Stimulated activated CD8-positive, alpha-beta memory T cell treated with anti-CD3 and anti-CD28 coated beads, Interleukin-12 subunit alpha, Interleukin-12 subunit beta, amount 100 ng/mL, for 4 hours (primary cell): ENCODE data around the gene CCL28.
"Not testable (repeated sequence)": the region's sequence is repeated elsewhere in the genome, so short reads cannot be mapped to it uniquely, and the experiment has no call there.

Experiments
- DNase-seq: peaks from one replicate; pipeline ENCODE4 v3.0.0-alpha.2; 2020; ENCODE audit warnings: low read depth

Gene CCL28

DNA sequence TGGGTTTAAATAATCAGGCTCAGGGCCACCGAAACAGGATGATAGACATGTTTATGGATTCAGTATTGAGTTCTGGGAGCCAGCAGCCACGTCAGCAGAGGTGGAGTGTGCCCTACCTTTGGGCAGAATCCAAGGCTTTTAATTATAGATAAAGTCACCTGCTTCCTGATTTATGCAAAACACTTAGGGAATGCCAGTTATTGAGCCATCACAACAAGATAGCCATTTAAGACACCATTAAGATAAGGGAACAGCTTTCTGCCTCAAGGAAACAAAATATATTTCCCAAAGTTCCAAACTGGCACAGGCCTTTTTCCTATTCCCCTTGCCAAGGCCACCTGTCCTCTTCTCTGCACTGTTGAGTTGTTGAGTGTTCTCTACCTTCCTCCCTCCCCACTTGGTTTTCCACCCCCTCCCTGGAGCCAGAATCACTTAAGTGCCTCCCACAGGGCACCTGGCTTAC lies 2.4 kb downstream of the CCL28 start:
- no peak for DNase-seq

DNA sequence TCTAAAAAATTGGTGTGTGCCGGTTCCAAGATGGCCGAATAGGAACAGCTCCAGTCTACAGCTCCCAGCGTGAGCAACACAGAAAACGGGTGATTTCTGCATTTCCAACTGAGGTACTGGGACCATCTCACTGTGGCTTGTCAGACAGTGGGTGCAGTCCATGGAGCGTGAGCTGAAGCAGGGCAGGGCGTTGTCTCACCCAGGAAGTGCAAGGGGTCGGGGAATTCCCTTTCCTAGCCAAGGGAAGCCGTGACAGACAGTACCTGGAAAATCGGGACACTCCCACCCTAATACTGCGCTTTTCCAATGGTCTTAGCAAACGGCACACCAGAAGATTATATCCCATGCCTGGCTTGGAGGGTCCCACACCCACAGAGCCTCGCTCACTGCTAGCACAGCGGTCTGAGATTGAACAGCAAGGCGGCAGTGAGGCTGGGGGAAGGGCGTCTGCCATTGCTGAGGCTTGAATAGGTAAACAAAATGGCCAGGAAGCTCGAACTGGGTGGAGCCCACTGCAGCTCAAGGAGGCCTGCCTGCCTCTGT lies 9.6 kb downstream of the CCL28 start:
- DNase-seq = not testable (repeated sequence)

DNA sequence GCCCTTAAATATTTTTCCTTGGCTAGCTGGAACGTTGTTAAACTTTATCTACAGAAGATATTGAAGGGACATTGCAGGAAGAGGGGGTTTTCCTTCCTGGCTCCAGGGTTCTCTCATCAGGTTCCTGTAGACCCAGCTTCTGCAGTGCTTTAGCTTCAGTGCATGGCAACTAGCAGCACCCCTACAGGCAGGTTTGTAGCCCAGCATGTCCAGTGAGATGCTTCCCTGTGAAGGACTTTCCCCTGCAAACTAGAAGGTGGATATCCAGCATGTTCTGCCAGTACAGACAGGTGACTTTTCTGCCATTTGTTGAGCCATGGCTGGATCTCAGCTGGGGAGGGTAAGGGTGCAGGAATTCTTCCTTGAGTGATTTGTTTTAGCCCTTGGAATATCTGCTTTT lies 10.4 kb downstream of the CCL28 start:
- DNase-seq = no peak

DNA sequence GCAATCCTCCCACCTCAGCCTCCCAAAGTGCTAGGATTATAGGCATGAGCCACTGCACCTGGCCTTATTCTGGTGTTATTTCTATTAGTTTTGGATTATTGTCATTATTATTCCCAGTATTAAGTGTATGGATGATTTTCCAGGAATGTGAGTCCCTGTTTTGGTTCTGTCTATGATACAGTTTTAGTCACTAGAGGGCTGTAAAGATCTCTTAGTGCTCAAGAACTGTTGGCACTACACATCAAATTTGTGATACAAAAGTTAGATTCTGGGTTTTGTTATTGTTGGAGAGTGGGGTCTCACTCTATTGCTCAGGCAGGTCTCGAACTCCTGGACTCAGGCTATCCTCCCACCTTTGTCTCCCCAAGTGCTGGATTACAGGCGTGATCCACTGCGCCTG lies 12.1 kb downstream of the CCL28 start:
- DNase-seq = no peak

DNA sequence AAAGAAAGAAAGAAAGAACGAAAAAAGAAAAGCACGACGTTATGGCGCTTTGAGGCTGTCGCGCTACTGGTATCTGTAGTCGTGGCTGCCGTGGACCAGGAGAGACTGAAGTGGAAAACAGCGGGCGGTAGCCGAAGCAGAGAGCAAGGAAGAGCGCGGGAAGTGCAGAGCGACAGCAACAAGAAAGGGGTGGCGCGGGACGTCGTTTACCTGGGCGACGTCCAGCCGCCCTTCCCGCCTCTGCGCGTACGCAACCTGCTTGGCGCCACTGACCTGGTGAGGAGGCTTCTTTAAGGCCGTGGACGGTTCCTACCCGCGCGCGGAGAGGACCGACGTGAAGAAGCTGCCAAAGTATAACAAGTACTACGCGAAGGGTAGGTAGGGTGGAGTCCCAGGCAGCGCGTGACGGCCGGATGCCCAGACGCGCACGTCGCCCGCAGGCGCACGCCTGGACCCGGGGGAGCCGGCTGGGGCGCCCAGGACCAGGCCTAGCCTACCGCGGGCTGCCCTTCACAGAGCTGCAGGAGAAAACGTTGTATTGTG lies 15.4 kb downstream of the CCL28 start:
- peak; percentile 34 for DNase-seq

DNA sequence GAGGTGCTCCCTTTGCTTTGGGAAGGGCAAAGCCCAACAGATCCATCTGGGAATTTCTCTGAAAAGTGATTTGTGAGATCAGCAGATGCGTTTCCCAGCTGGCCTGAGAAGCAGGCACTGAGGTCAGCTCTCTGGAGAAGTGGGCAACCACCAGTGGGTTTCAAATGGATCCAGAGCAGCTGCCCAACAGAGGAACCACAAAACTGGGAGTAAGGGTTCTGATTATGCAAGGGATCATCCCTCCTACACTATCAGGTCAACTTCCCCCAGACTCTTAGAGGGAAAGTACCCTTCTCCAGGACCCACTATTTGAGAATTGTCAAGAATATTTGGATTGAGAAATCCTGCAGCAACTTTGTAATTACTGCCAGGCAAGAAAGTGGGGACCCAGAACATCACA lies 21.7 kb downstream of the CCL28 start:
- DNase-seq = no peak

DNA sequence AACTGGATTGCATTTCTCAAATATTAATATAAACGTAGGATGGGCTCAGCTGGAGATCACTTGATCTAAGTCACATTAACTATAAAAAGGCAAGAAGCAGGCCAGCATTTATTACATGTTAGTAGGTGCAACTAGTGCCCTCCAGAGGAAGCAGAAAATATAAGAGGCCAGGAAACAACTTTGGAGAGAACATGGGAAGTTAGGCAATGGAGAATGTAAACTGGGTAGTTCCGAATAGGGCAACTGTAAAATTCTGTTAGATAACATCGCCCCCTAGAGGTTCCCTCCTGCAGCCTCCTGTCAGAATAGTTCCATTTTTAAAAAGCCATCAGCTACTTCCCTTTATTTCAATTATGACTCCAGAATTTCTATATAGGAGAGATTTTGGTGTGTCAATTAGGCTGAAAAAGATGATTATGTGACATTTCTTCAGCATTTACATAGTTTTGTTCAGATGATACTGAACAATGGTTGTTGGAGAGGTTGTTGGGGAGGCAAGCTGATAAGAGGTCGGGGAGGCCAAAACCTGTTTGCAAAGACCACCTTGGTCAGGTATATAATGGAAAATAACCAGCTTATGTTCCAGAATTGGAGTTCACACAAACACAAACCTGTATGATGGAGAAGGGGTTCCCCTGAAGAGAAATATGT lies 22.4 kb downstream of the CCL28 start:
- DNase-seq = no peak

DNA sequence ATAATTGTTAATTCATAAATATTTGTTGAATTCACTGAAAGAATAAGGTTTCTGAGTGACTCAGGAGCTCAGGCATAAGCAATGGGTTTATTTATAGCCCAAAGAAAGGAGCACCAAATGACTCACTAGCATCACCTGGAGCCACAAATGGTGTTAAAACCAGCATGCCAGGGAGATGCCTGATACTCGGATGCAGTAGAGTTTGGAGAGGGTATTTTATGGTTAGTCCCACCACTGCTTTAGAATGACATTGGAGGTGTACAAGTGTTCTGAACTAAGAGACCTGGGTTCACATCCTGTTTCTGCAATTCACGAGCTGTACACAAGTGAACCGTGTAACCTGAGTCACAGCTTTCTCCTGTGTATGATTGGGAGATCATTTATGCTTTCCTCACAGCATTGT lies 25.2 kb downstream of the CCL28 start:
- DNase-seq = no peak

DNA sequence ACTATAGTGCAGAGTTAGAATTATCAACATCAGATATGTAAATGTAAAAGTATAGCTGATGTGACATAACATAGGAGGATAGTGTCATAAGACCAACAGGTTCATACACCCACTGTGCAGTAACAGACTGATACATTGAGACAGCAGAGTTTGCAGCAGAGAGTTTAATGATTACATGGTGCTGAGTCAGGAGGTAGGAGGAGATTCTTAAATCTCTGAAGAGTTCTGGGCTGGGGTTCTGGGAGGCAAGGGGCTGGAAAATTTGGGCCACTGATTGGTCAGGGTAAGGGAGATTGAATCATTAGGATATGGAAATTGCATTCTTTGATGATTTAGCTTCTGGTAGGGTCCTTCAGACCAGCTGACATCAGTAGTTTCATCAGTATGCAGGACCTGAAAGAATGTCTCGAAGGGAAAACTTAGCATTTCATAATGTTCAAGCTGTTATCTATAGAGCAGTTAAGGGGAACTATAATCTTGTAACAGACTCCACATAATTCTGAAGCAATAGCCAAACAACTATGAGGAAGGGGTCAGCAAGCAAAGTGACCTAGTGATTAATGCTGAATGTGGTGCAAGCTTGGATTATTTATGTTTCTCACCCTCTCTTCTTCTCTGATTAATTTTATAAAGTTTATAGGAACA lies 35.6 kb downstream of the CCL28 start:
- no peak for DNase-seq

DNA sequence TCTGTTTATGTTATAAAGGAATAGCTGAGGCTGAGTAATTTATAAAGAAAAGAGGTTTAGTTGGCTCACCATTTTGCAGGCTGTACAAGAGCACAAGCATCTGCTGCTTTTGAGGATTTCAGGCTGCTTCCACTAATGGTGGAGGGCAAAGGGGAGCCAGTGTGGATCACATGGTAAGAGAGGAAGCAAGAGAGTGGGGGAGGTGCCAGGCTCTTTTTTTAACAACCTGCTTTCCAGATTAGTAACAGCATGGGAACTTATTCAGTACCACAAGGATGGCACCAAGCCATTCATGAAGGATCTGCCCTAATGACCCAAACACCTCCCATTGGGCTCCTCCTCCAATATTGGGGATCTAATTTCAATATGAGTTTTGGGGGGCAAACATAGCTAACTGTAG lies 40.4 kb downstream of the CCL28 start:
- no peak for DNase-seq

DNA sequence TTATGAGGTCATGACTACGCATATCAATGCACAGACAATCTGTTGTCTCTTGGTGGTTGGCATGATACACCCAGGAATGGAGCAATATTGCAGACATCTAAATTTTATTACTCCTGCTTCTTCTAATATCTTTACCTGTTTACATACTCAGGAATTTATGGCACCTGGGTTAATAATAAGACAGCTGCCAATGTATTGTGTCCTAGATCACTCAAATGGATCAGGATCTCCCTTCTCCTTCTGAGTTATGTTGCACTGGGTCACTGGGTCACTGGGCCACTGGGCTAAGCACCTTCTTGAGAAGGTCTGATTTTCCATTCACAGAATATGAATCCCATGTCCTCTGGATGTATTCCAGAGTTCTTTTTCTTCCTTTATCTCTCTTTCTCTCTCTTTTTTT lies 41.8 kb downstream of the CCL28 start:
- DNase-seq = no peak

DNA sequence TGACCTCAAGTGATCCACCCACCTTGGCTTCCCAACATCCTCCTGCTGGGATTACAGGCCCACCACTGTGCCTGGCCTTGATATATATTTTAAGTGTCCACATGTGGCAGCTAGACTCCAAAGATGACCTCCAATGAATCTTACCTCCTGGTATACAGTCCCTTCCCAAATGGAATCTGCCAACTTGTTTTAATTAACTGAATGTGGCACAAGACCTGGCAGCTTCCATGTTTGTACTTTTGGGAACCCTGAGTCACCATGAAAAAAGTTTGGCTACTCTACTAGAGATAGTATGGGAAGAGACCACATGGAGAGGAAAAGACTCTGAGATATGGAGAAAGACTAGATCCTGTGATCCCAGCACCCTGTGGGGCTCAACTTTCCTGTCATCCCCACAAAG lies 42.5 kb downstream of the CCL28 start:
- no peak for DNase-seq

DNA sequence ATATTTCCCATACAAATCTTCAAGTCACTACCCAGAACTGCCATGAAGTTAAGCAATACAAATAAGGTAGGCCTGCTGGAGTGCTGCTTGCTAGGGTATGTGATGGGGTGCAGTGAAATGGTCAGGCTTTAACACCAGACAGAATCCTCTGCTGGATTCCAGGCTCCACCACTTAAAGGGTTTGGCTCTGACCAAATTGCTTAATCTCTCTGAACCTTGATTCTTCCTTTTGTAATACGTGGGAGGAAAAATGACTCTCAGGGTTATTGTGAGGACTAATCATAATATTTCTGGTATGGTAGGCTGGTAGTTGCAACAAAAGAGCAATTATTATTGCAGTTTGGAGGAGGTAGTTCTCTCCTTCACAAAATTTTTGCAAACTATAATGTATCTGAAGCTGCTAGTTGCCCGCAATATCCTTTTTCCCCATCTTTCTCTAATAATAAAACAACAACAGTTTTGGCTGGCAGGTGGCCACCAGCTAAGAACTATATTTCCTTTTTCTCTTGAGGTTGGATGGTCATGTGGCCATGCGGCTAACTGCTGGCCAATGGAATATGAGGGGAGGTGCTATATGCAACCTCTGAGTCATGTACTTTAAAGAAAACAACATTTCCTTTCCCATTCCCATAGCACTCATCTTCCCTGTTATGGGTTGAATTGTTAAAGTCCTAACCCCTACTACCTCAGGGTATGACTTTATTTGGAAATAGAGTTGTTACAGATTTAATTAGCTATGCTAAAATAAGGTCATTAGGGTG lies 44.1 kb downstream of the CCL28 start:
- no peak for DNase-seq

DNA sequence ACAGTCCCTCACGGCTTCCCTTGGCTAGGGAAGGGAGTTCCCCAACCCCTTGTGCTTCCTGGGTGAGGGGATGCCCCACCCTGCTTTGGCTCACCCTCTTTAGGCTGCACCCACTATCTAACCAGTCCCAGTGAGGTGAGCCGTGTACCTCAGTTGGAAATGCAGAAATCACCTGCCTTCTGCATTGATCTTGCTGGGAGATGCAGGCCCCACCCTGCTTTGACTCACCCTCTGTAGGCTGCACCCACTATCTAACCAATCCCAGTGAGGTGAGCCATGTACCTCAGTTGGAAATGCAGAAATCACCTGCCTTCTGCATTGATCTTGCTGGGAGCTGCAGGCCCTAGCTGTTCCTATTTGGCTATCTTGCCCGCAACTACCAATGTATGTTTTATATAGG lies 44.7 kb downstream of the CCL28 start:
- no peak for DNase-seq

DNA sequence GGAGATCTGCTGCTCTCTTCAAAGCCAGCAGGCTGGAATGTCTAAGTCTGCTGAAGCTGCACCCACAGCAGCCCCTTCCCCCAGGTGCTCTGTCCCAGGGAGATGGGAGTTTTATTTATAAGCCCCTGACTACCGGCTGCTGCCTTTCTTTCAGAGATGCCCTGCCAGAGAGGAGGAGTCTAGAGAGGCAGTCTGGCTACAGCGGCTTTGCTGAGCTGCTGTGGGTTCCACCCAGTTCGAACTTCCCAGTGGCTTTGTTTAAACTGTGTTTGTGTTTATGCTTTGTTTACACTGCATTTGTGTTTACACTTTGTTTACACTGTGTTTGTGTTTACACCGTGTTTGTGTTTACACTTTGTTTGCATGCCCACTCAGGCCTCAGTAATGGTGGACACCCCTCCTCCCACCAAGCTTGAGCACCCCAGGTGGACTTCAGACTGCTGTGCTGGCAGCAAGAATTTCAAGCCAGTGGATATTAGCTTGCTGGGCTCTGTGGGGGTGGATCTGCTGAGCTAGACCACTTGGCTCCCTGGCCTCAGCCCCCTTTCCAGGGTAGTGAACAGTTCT lies 45.4 kb downstream of the CCL28 start:
- DNase-seq = not testable (repeated sequence)

DNA sequence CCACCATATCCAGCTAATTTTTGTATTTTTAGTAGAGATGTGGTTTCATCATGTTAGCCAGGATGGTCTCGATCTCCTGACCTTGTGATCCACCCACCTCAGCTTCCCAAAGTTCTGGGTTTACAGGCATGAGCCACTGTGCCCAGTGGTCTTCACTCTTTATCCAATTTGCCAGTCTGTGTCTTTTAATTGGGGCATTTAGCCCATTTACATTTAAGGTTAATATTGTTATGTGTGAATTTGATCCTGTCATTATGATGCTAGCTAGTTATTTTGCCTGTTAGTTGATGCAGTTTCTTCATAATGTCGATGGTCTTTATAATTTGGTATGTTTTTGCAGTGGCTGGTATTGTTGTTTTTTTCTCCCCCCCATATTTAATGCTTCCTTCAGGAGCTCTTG lies 47.0 kb downstream of the CCL28 start:
- not testable (repeated sequence) for DNase-seq

DNA sequence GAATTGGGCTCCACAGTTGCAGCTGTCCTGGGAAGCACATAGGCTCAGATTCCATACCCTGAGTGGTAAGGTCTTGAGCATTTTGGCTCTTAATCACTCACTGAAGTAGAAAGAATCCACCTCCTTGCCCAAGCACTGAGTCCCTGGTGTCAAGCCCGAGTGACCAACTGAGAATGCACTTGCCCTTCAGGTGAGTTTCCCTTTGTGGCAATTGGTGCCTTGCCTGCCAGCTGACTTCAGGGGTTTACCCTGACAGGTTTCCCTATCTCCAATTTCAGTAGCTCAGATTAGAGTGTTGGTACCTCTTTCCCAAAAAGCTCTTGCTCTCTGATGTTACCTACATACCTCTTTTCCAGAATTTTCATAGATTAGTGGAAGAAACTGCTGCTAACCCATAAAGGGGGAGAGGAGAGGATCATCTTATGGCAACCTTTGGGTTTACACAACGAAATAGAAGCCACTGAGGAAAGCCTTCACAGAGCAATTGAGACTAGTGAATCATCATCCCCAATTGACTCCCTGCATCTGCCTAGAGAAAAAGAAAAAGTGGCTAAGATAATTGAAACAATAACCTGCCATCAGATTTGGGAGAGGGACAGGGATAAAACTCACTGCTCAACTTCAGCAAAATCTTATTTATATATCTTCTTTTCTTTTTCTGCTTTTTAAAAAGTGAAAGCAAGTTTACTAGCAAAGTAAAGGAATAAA lies 48.6 kb downstream of the CCL28 start:
- no peak for DNase-seq

DNA sequence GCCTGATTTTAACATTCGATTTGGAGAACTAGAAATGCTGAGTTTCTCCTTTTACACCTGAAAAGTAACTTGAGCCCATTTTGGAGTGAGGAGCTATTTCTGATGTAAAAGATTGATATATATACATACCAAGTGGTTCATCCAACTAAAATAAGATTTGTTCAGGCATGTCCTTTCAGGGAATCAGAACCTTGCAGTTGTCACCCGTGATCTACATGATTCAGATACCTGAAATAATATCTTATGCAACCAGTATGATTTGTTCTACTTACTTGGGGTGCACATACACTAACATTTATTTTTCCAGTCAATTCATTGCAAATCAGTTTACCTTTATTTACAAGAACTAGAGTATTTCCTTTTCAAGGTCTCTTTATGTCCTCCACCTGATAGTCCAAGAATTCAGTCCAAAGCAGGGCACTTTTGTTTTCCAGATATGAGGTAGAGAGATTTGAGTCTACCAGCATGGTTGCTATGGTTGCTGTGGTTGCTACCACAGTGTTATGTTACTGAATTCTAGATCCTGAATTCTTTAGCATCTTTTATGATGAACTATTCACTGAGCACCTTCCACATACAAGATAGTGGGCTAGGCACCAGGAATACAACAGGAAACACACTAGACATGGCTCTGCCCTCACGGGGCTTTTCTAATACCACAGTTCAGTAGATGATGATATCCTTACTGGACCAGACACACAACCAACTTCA lies 49.3 kb downstream of the CCL28 start:
- DNase-seq = no peak

DNA sequence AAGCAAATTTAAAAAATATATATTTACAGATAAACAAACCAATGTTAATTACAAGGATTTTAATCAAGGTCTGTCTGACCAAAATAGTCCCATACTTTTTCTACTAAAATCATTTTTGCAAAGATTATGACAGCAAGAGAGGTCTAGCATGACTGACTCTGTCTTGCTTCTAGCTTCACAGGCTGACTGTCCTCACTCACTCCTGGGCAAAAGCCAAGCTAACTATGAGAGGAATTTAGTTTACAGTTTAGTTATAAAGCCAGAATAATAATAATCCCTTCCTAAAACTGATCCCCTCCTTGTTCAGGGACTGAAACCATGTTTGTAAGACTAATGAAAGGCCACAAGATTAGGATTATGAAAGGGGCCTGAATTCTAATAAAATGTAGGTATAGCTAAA lies 53.5 kb downstream of the CCL28 start:
- DNase-seq = no peak

DNA sequence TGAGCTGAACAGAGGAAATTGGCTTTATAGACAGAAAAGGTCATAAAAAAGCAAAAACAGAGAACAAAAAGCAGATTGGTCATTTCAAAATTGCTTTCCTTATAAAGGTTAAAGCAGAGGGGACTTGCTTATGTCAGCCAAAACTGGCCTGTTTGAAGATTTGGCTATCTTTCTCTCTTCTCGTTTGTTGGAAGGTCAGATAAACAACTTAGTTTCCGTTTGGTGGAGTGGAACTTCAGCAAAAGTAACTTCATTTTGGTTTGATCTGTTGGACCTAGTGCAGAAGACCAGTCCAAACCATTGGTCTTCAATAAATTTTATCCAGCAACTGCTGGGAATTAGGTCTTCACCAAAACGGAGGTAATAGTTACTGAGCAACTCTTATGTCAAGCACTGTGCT lies 53.9 kb downstream of the CCL28 start:
- DNase-seq = no peak

DNA sequence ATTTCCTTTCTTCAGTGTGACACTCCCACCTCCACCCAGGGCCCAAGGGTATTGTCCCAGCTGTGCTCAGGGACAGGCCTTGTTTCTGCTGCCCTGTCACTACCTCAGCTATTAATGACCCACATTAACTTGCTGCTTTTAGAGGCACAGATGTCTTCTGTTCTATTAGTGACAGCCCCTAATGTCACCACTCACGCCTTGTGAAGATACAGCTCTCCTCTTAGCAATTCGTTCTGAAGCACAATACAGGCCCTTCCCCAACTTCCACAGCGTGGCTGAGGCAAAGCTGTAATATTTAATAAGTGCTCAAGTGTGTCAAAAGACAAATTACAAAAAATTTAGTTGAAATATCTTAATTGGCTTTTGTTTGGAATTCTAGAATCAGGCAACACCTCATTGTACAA lies 54.3 kb downstream of the CCL28 start:
- DNase-seq = no peak
